Stimulated activated naive CD8-positive, alpha-beta T cell treated with anti-CD3 and anti-CD28 coated beads, Interleukin-15, amount 100 ng/mL, for 72 hours (primary cell): ENCODE measurements around the gene TOP2A.

Experiments
- ATAC-seq: fragments of 150-1000 bp; cut with Tn5 transposase; 2 replicates; pipeline ENCODE4 v1.10.0; 2021; ENCODE audit warnings: mild to moderate bottlenecking, moderate library complexity
- DNase-seq, 2 donors: peaks; one replicate each; pipeline ENCODE4 v3.0.0; 2021 to 2022
- H3K27ac Mint-ChIP-seq, 2 donors: one replicate each; pipeline ENCODE4 v1.8.0; 2022; ENCODE audit warnings: mild to moderate bottlenecking in 2 of 2, mixed read lengths in 2 of 2, moderate library complexity in 2 of 2
- H3K27me3 Mint-ChIP-seq: one replicate; pipeline ENCODE4 v1.8.0; 2022; ENCODE audit warnings: mixed read lengths
- H3K4me1 Mint-ChIP-seq: one replicate; pipeline ENCODE4 v1.8.0; 2022; ENCODE audit warnings: mild to moderate bottlenecking, mixed read lengths
- H3K4me3 Mint-ChIP-seq, 2 donors: one replicate each; pipeline ENCODE4 v1.8.0; 2022; ENCODE audit warnings: mild to moderate bottlenecking in 2 of 2, mixed read lengths in 2 of 2, moderate library complexity in 1 of 2
- H3K9me3 Mint-ChIP-seq, 2 donors: one replicate each; pipeline ENCODE4 v1.8.0; 2022; ENCODE audit warnings: mixed read lengths in 2 of 2

The TOP2A gene

GRCh38 chr17:40352237-40352778 is 65.4 kb downstream of the TOP2A start:
- peaks cover 75% of the 10 kb centered on the region for H3K4me1 Mint-ChIP-seq
- ATAC-seq, result no peak
- peak overlapping the region; percentile 3 to 48 for H3K27ac Mint-ChIP-seq
- H3K9me3 Mint-ChIP-seq, result no peaks in the 10 kb centered on the region
- no peaks in the 10 kb centered on the region for H3K27me3 Mint-ChIP-seq
- DNase-seq, result no peak
- H3K4me3 Mint-ChIP-seq, result no peak overlapping the region

GRCh38 chr17:40351359-40352236 is 66.1 kb downstream of the TOP2A start:
- Mint-ChIP-seq H3K4me1 (peaks cover 82% of the 10 kb centered on the region), H3K9me3 (no peaks in the 10 kb centered on the region), H3K4me3 (no peak overlapping the region), H3K27me3 (no peaks in the 10 kb centered on the region), H3K27ac (peak overlapping the region; percentile 37 to 61)
- DNase-seq (no peak), ATAC-seq (no peak)

GRCh38 chr17:40350689-40351358 is 66.9 kb downstream of the TOP2A start:
- no peak for ATAC-seq
- Mint-ChIP-seq H3K27me3 (no peaks in the 10 kb centered on the region), H3K9me3 (no peaks in the 10 kb centered on the region), H3K4me1 (peaks cover 89% of the 10 kb centered on the region), H3K4me3 (no peak overlapping the region), H3K27ac (no peak overlapping the region)
- DNase-seq, result no peak

DNA sequence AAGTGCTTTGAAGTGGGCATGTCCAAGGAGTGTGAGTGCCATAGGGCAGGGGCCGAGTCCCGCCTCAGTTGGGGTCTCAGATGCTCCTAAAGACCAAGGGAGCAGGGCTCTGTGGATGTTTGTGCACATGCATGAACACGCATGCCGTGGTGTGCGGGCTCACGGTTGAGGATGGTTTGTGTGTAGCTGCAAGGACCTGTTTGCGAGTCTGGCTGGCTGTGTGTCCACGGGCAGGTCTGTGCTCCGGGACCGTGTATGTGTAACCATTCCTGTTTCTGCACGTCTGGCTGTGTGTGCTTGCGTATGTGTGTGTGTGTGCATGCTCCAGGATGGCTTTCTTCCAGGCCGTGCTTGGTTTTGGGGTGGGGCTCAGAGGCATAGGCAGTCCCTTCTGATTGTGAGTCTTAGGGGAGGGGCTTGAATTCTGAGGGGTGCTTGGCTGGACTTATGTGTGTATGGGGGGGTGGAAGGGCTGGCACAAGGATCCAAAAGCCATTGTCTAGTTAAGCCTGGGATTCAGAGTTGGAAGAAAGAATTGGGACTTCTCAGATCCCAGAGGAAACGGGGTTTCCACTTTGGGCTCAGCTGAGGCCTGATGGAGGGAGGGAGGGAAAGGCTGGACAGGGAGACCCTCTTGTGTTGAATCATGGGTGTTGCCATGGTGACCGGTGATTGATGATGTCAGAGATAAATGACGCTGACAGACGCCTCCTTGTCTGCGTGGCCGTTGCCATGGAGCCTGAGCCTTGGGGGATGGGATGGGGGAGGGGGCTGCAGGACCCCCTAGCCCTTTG is 67.6 kb downstream of the TOP2A start:
- H3K27me3 Mint-ChIP-seq, result no peaks in the 10 kb centered on the region
- H3K4me3 Mint-ChIP-seq, result no peak overlapping the region
- peaks cover 91% of the 10 kb centered on the region for H3K4me1 Mint-ChIP-seq
- no peak for DNase-seq
- H3K27ac Mint-ChIP-seq, result peak overlapping the region in 1 of 2 donors; percentile 69
- H3K9me3 Mint-ChIP-seq, result no peaks in the 10 kb centered on the region
- ATAC-seq, result no peak

DNA sequence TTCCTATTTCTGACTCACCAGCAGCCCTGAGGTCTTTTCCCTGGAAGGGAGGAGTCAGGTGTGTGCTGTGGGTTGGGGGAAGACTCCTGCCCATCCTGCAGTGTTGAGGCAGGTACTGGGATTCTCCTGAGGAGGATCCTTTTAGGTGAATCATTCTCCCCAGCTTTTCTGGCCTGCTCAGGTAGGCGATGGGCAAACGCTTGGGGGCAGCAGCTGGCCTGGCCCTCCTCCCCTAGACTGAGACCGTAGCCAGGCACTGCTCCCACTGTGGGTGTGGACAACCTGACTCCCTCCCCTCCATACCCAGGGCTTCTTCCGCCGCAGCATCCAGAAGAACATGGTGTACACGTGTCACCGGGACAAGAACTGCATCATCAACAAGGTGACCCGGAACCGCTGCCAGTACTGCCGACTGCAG is 68.2 kb downstream of the TOP2A start:
- H3K9me3 Mint-ChIP-seq, result no peaks in the 10 kb centered on the region
- no peak for ATAC-seq
- no peak for DNase-seq
- peak overlapping the region in 1 of 2 donors; percentile 69 for H3K27ac Mint-ChIP-seq
- no peaks in the 10 kb centered on the region for H3K27me3 Mint-ChIP-seq
- H3K4me3 Mint-ChIP-seq, result no peak overlapping the region
- H3K4me1 Mint-ChIP-seq, result peaks cover 91% of the 10 kb centered on the region

GRCh38 chr17:40348562-40349476 is 68.9 kb downstream of the TOP2A start:
- ATAC-seq, result no peak
- Mint-ChIP-seq H3K27me3 (no peaks in the 10 kb centered on the region), H3K4me1 (peaks cover 92% of the 10 kb centered on the region), H3K9me3 (no peaks in the 10 kb centered on the region), H3K27ac (peak overlapping the region in 1 of 2 donors; percentile 72), H3K4me3 (no peak overlapping the region)
- DNase-seq, result no peak

GRCh38 chr17:40348136-40348504 is 69.6 kb downstream of the TOP2A start:
- ATAC-seq (no peak), DNase-seq (no peak)
- H3K4me3 Mint-ChIP-seq, result no peak overlapping the region
- no peaks in the 10 kb centered on the region for H3K27me3 Mint-ChIP-seq
- H3K27ac Mint-ChIP-seq, result no peak overlapping the region
- H3K4me1 Mint-ChIP-seq, result peaks cover 94% of the 10 kb centered on the region
- no peaks in the 10 kb centered on the region for H3K9me3 Mint-ChIP-seq

GRCh38 chr17:40347319-40348135 is 70.2 kb downstream of the TOP2A start:
- H3K27me3 Mint-ChIP-seq, result no peaks in the 10 kb centered on the region
- H3K4me1 Mint-ChIP-seq, result peaks cover 94% of the 10 kb centered on the region
- H3K9me3 Mint-ChIP-seq, result no peaks in the 10 kb centered on the region
- peak overlapping the region in 1 of 2 donors; percentile 52 for H3K4me3 Mint-ChIP-seq
- DNase-seq, result no peak
- H3K27ac Mint-ChIP-seq, result peak overlapping the region in 1 of 2 donors; percentile 63
- ATAC-seq, result no peak

DNA sequence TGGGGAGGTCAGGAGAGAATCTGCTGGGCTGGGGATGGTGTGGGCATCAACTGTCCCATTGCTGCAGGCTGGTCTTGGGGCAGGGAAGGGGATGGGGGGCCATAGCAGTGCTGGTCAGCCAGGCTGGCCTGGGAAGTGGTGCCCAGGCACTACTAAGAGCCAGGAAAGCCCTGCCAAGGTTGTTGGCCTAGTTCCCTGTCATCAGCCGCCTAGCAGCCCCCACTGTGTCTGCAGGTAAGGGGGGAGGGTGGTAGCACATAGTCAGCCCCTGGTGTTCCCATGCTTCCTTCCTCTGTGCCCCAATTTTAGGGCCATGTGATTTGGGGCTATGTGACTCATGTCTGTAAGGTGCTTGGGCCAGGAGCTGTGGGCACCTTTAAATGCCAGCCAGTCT is 70.9 kb downstream of the TOP2A start:
- no peak for ATAC-seq
- DNase-seq, result no peak
- no peaks in the 10 kb centered on the region for H3K27me3 Mint-ChIP-seq
- no peaks in the 10 kb centered on the region for H3K9me3 Mint-ChIP-seq
- peak overlapping the region; percentile 67 to 88 for H3K27ac Mint-ChIP-seq
- H3K4me3 Mint-ChIP-seq, result peak overlapping the region in 1 of 2 donors; percentile 74
- peaks cover 91% of the 10 kb centered on the region for H3K4me1 Mint-ChIP-seq

GRCh38 chr17:40345994-40346764 is 71.5 kb downstream of the TOP2A start:
- Mint-ChIP-seq H3K9me3 (no peaks in the 10 kb centered on the region), H3K4me3 (peak overlapping the region; percentile 74), H3K4me1 (peaks cover 87% of the 10 kb centered on the region), H3K27me3 (no peaks in the 10 kb centered on the region), H3K27ac (peak overlapping the region; percentile 3 to 67)
- DNase-seq (no peak), ATAC-seq (no peak)

DNA sequence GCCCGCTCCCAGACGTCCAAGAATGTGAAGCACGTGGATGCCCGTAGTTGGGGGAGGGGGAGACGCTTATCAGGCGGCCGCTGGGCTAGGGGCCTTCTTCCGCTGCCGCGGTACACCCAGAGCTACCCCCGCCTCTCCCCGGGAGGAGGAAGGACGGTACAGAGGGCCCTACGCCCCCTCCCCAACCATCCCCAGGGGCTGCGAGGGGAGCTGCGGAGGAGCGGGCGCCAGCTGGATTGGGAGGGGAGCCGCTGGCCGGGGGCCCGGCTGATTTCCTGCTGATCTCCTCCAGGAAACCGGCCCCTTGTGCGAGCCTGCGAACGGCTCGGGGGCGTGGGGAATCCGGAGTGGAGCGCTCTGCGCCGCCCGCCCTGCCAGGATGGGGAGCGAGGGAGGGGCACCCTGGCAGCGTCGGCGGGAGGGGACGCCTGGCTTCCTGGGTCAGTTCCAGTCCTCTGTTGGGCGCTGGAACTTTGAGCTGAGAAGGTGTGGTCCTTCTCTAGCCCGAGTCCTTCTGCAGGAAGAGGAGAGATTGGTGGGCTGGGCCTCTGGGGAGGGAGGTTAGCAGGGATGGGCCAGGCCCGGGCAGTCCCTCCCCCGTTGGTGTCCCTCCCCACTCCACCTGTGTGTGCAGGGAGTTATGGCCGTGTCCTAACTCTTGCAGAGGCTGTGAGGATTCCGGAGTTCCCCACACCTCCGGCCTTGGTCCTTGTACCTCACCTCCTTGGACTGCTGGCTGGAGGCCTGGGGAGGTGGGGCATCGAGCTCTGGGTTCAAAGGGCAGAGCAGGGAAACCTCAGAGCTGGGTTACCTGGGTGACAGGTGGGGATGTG is 72.3 kb downstream of the TOP2A start:
- DNase-seq (no peak), ATAC-seq (peak; percentile 7)
- H3K4me1 Mint-ChIP-seq, result peaks cover 94% of the 10 kb centered on the region
- no peaks in the 10 kb centered on the region for H3K9me3 Mint-ChIP-seq
- H3K27ac Mint-ChIP-seq, result peak overlapping the region; percentile 59 to 61
- H3K27me3 Mint-ChIP-seq, result no peaks in the 10 kb centered on the region
- peak overlapping the region; percentile 74 for H3K4me3 Mint-ChIP-seq

DNA sequence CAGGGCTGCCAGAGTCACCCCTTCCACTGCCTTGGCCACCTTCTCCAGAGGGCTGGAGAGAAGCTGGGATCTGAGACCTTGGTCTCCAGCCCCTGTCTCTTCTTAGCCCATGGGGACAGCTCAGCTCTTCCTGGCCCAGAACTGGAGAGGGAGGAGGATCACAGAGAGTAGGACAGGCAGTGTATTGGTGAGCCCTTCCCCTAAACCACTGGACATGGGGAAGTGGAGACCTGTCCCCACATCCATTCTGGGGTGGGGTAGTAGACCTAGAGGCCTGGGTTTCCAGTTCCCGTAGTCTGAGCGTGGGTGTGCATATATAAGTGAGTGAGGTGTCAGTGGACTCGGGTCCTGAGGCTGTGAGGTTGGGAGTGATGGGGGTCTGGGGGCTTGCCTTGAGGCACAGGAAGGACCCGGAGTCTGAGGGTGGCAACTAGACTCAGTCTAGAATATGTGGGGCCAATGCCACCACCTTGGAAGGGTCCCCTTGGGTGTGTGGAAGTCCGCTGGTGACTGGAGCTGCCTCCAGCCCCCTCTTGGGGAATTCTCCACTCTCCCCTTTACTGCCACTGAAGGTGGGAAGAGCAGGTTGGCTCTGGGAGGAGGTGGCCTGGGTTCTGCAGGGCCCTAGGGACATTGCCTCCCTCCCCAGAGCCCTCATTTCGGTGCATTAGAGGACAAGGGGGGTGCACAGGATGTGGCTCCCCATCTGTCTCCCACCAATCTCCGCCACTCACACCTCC is 73.1 kb downstream of the TOP2A start:
- Mint-ChIP-seq H3K4me1 (peaks cover 94% of the 10 kb centered on the region), H3K27me3 (no peaks in the 10 kb centered on the region), H3K4me3 (peak overlapping the region; percentile 74), H3K9me3 (no peaks in the 10 kb centered on the region), H3K27ac (peak overlapping the region; percentile 57 to 59)
- ATAC-seq (peak; percentile 1), DNase-seq (no peak)
